Pancreas (tissue), 10 donors: Measurements from ENCODE around the gene TJP2. TPM values are rescaled to one million over a fixed set of nuclear protein-coding genes. Genes with fewer than 3 reads are reported as not detected.

Experiments
- ATAC-seq, 4 donors: fragments of 200-7000 bp; cut with Tn5 transposase; one replicate each; pipeline versions ENCODE4 v1.8.0 to v1.9.1; 2020; ENCODE audit warnings: mild to moderate bottlenecking in 4 of 4, moderate library complexity in 4 of 4
- DNase-seq, 6 donors: peaks; one replicate each; pipeline ENCODE4 v3.0.0-alpha.2; 2020
- FAIRE-seq: peaks from 2 replicates; lab custom pipeline; 2012; peaks lifted over from hg19 to GRCh38; lab: Jason Lieb, UNC
- H3K27ac ChIP-seq, 4 donors: fragments of 200-600 bp; sonication (generic); 1 replicate in 3 of 4; 2 replicates in 1 of 4; pipeline versions ENCODE4 v1.5.0 to v1.8.0; 2020
- H3K27me3 ChIP-seq, 4 donors: fragments of 200-600 bp; one replicate each; pipeline ENCODE4 v1.8.0; 2021
- H3K36me3 ChIP-seq, 3 donors: fragments of 200-600 bp; sonication (generic) in 1 of 3; one replicate each; pipeline versions ENCODE4 v1.5.0 to v1.8.0; 2020 to 2021
- H3K4me1 ChIP-seq, 3 donors: fragments of 200-600 bp; one replicate each; pipeline ENCODE4 v1.8.0; 2021
- H3K4me3 ChIP-seq, 4 donors: fragments of 200-600 bp; sonication (generic) in 2 of 4; one replicate each; pipeline versions ENCODE4 v1.5.0 to v1.8.0; 2020 to 2021
- H3K9me3 ChIP-seq, 4 donors: fragments of 200-600 bp; one replicate each; pipeline ENCODE4 v1.8.0; 2021
- CTCF ChIP-seq, 4 donors: fragments of 200-600 bp; sonication (generic) in 3 of 4; IDR thresholded peaks; one replicate each; pipeline versions ENCODE4 v1.5.0 to v1.8.0; 2021; ENCODE audit warnings: antibody characterized with exemption in 4 of 4
- WGBS, 2 donors: extraction: QIAGEN DNeasy Blood & Tissue Kit; methylation state at CpG; one replicate each; pipeline ENCODE4 v1.1.7; 2013; 5-methylcytosine and 5-hydroxymethylcytosine counted together
- intact Hi-C, 3 donors: fragments of 100-400 bp; cut with DNase I; formaldehyde crosslinking; loops; one replicate each; pipeline versions ENCODE4 v1.11.1 to v1.14.2; 2022
- polyA plus RNA-seq, 2 donors: library from polyadenylated mRNA; stranded (reverse); fragments of 200-250 nt; gene quantifications; one replicate each; pipeline ENCODE4 v1.2.3, GENCODE V29; 2013
- total RNA-seq, 6 donors: library from RNA; stranded (reverse); fragmentation: NEBNext Ultra II Directional in 4 of 6; extraction: Animal tissue kit (Norgen Biotek cat#: 25700) in 4 of 6; gene quantifications; one replicate each; pipeline versions ENCODE4 v1.2.1 to v1.2.4, GENCODE V29; 2021 to 2023
- donor health status: healthy with polysubstance abuse.
- donor health status: DM: no; HTN: no; CAD: no; lungs with moderate emphysema.
- donor health status: DM: no; HTN: no; CAD: no.
- donor health status: control.
- donor health status: control.
- donor health status: Bipolar disorder and iron deficiency.
- donor health status: DM: yes; HTN: yes; CAD: no.
- donor health status: DM: no; HTN: no; CAD: no.
- donor health status: DM: no; HTN: no; CAD: no.
- donor health status: DM: yes; HTN: yes; CAD: no.

TJP2 gene
- total and polyA plus RNA-seq, 8 donors = 24.1 to 70.3 (median 31.5) TPM

- intact Hi-C loops = no loop called here
- Histone ChIP-seq H3K27ac (no peak overlapping the region), H3K4me3 (no peak overlapping the region), H3K27me3 (no peaks in the 10 kb centered on the region), H3K4me1 (no peaks in the 10 kb centered on the region), H3K36me3 (peaks cover 7 to 48% (median 30%) of the 10 kb centered on the region in 3 donors), H3K9me3 (no peaks in the 10 kb centered on the region)
- FAIRE-seq (no peak), ATAC-seq (no peak), DNase-seq (no peak)
- TF ChIP-seq CTCF (IDR thresholded peaks at IDR 0.05) = no peak
- 76 to 87% methylated on average over 5 of the region's 5 CpGs for WGBS, 2 donors
Measured at GRCh38 chr9:69229367-69229766, 55.3 kb downstream of the TJP2 start.

- peaks cover 7 to 46% (median 25%) of the 10 kb centered on the region in 3 donors for H3K36me3 ChIP-seq
- intact Hi-C loops = no loop called here
- no peaks in the 10 kb centered on the region for H3K4me1 ChIP-seq
- no peaks in the 10 kb centered on the region for H3K27me3 ChIP-seq
- no peak overlapping the region for H3K27ac ChIP-seq
- ATAC-seq = no peak
- TF ChIP-seq CTCF (IDR thresholded peaks at IDR 0.05) = no peak
- no peak for FAIRE-seq
- DNase-seq = no peak
- no peaks in the 10 kb centered on the region for H3K9me3 ChIP-seq
- no peak overlapping the region for H3K4me3 ChIP-seq
- 73 to 86% methylated on average over 6 of the region's 6 CpGs for WGBS, 2 donors
Measured at GRCh38 chr9:69232135-69232534, 58.1 kb downstream of the TJP2 start.

DNA sequence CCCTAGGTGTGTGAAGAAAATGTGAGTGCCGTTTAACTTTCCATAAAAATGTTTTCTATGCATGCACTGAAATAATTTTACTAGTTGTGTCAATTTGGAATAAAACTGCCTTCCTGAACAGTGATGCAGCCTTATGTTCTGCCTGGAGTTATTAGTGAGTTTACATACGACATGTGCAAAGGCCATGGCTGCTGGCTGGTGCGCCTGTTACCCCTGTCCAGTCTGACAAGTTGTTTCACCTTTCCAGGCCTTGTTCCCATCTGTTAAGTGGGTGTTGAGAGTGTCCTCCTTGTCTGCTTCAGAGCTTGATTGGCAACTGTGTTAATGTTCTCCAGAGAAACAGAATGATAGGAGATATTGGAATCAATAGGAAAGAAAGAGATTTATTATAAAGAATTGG lies 60.6 kb downstream of the TJP2 start:
- DNase-seq = no peak
- no peak overlapping the region for H3K4me3 ChIP-seq
- no peak for FAIRE-seq
- no peaks in the 10 kb centered on the region for H3K4me1 ChIP-seq
- H3K27me3 ChIP-seq = no peaks in the 10 kb centered on the region
- peaks cover 3 to 43% (median 5%) of the 10 kb centered on the region in 3 donors for H3K36me3 ChIP-seq
- H3K9me3 ChIP-seq = no peaks in the 10 kb centered on the region
- intact Hi-C loops = no loop called here
- ATAC-seq = no peak
- WGBS, 2 donors = 92 to 97% methylated on average over 3 of the region's 3 CpGs
- no peak for TF ChIP-seq CTCF (IDR thresholded peaks at IDR 0.05)
- no peak overlapping the region for H3K27ac ChIP-seq

- no peak for FAIRE-seq
- peaks cover 3 to 44% (median 5%) of the 10 kb centered on the region in 3 donors for H3K36me3 ChIP-seq
- 71 to 86% methylated on average over 7 of the region's 7 CpGs for WGBS, 2 donors
Measured at GRCh38 chr9:69236188-69236587, 62.1 kb downstream of the TJP2 start.

More at GRCh38 chr9:69236188-69236587, 62.1 kb downstream of the TJP2 start:
- Histone ChIP-seq H3K27me3 (no peaks in the 10 kb centered on the region), H3K9me3 (no peaks in the 10 kb centered on the region), H3K4me3 (no peak overlapping the region), H3K4me1 (no peaks in the 10 kb centered on the region), H3K27ac (no peak overlapping the region)
- TF ChIP-seq CTCF (IDR thresholded peaks at IDR 0.05) = no peak
- DNase-seq = no peak
- intact Hi-C loops = no loop called here
- ATAC-seq = no peak
